IMR-90 (cell line): ENCODE measurements around the gene TUBA1B. TPM values are rescaled to one million over a fixed set of nuclear protein-coding genes. Genes with fewer than 3 reads are reported as not detected.

Experiments used
- ATAC-seq: fragments of 200-7000 bp; cut with Tn5 transposase; 2 replicates; pipeline ENCODE4 v1.9.1; 2020; ENCODE audit warnings: low read depth, mild to moderate bottlenecking, moderate library complexity
- BruUV-seq: library from RNA; stranded (reverse); fragments of 400-500 nt; replicated peaks from 2 replicates; lab custom pipeline; 2021; lab: Mats Ljungman, UMichigan
- CTCF ChIA-PET: fragments of 300-600 bp; formaldehyde crosslinking; extraction: SDS; loops from one replicate; lab custom pipeline; 2021; ENCODE audit warnings: antibody characterized with exemption; lab: Yijun Ruan, JAX
- POLR2A ChIA-PET: fragments of 300-600 bp; sonication (Branson Sonifier 250); formaldehyde crosslinking; loops from one replicate; lab custom pipeline; 2022; ENCODE audit warnings: antibody characterized with exemption; ENCODE audit not compliant: unreplicated experiment; lab: Charles Lee
- DNase-seq: peaks from one replicate; pipeline ENCODE4 v3.0.0; 2013
- H2AFZ ChIP-seq: replicated peaks from 2 replicates; pipeline ENCODE3; 2013; ENCODE audit warnings: low read length, mild to moderate bottlenecking; ENCODE audit not compliant: poor library complexity
- H2AK5ac ChIP-seq: 2 replicates; pipeline ENCODE4 v1.6.1; 2013; ENCODE audit warnings: low read depth, low read length, inconsistent platforms
- H2AK9ac ChIP-seq: replicated peaks from 2 replicates; pipeline ENCODE3; 2013; ENCODE audit warnings: mild to moderate bottlenecking, low read depth, low read length, moderate library complexity; ENCODE audit not compliant: poor library complexity
- H2BK120ac ChIP-seq: 2 replicates; pipeline ENCODE4 v1.6.1; 2013; ENCODE audit warnings: low read depth, low read length, inconsistent platforms
- H2BK15ac ChIP-seq: 3 replicates; pipeline ENCODE4 v1.6.1; 2013; ENCODE audit warnings: low read depth, low read length, inconsistent platforms
- H2BK20ac ChIP-seq: 2 replicates; pipeline ENCODE4 v1.6.1; 2013; ENCODE audit warnings: low read depth, mild to moderate bottlenecking, inconsistent platforms, low read length, moderate library complexity
- H2BK5ac ChIP-seq: 2 replicates; pipeline ENCODE4 v1.6.1; 2013; ENCODE audit warnings: mild to moderate bottlenecking, low read depth, low read length, inconsistent platforms; ENCODE audit not compliant: poor library complexity, severe bottlenecking
- H3K14ac ChIP-seq: replicated peaks from 2 replicates; pipeline ENCODE4 v1.6.1; 2013; ENCODE audit warnings: low read depth, low read length, inconsistent platforms
- H3K18ac ChIP-seq: 2 replicates; pipeline ENCODE4 v1.6.1; 2013; ENCODE audit warnings: low read depth, low read length, control low read depth
- H3K23ac ChIP-seq: 2 replicates; pipeline ENCODE4 v1.6.1; 2013; ENCODE audit warnings: low read depth, low read length, inconsistent platforms
- H3K27ac ChIP-seq: 2 replicates; pipeline ENCODE4 v1.5.1; 2013; ENCODE audit warnings: mild to moderate bottlenecking, control low read depth, low read length; ENCODE audit not compliant: insufficient read depth
- H3K27me3 ChIP-seq: 2 replicates; pipeline ENCODE4 v1.6.1; 2013; ENCODE audit warnings: low read length; ENCODE audit not compliant: control insufficient read depth, insufficient read depth
- H3K36me3 ChIP-seq: 2 replicates; pipeline ENCODE4 v1.6.1; 2013; ENCODE audit warnings: low read length, mixed read lengths; ENCODE audit not compliant: control insufficient read depth, insufficient read depth
- H3K4ac ChIP-seq: 2 replicates; pipeline ENCODE4 v1.6.1; 2013; ENCODE audit warnings: low read depth, low read length, inconsistent platforms
- H3K4me1 ChIP-seq: 2 replicates; pipeline ENCODE4 v1.6.1; 2013; ENCODE audit warnings: low read length, mixed read lengths; ENCODE audit not compliant: control insufficient read depth, insufficient read depth
- H3K4me2 ChIP-seq: 2 replicates; pipeline ENCODE4 v1.6.1; 2013; ENCODE audit warnings: low read depth, mild to moderate bottlenecking, control low read depth, low read length, moderate library complexity
- H3K4me3 ChIP-seq: 2 replicates; pipeline ENCODE4 v1.5.1; 2013; ENCODE audit warnings: low read depth, mild to moderate bottlenecking, control low read depth, low read length, moderate library complexity; ENCODE audit not compliant: insufficient read depth
- H3K56ac ChIP-seq: 2 replicates; pipeline ENCODE4 v1.6.1; 2013; ENCODE audit warnings: low read length, inconsistent platforms; ENCODE audit not compliant: insufficient read depth; ENCODE audit errors: extremely low read depth
- H3K79me1 ChIP-seq, 2 experiments: 2 replicates each; pipeline ENCODE4 v1.6.1; 2013; ENCODE audit warnings: low read length in 2 of 2, inconsistent platforms in 1 of 2, low read depth in 1 of 2
- H3K9ac ChIP-seq: 2 replicates; pipeline ENCODE4 v1.6.1; 2013; ENCODE audit warnings: low read depth, low read length, control low read depth
- H3K9me1 ChIP-seq: 2 replicates; pipeline ENCODE4 v1.6.1; 2013; ENCODE audit warnings: low read length, inconsistent platforms; ENCODE audit not compliant: insufficient read depth
- H3K9me3 ChIP-seq: 2 replicates; pipeline ENCODE4 v1.6.1; 2013; ENCODE audit warnings: low read length; ENCODE audit not compliant: control insufficient read depth, insufficient read depth
- H4K20me1 ChIP-seq: 2 replicates; pipeline ENCODE4 v1.6.1; 2013; ENCODE audit warnings: low read length, inconsistent platforms; ENCODE audit not compliant: insufficient read depth
- H4K5ac ChIP-seq: 2 replicates; pipeline ENCODE4 v1.6.1; 2013; ENCODE audit warnings: mild to moderate bottlenecking, low read depth, low read length, control low read depth
- H4K8ac ChIP-seq, 2 experiments: 2 replicates each; pipeline ENCODE4 v1.6.1; 2013; ENCODE audit warnings: low read depth in 2 of 2, low read length in 2 of 2, control low read depth in 1 of 2, inconsistent platforms in 1 of 2
- H4K91ac ChIP-seq: 2 replicates; pipeline ENCODE4 v1.6.1; 2013; ENCODE audit warnings: low read depth, low read length, inconsistent platforms; ENCODE audit not compliant: insufficient read depth
- BHLHE40 ChIP-seq: fragments of 150-350 bp; IDR thresholded peaks from 2 replicates; pipeline ENCODE4 v1.6.1; 2016; ENCODE audit warnings: mild to moderate bottlenecking, low read depth, low read length
- CEBPB ChIP-seq: IDR thresholded peaks from 2 replicates; pipeline ENCODE4 v1.6.1; 2012; ENCODE audit warnings: low read depth, low read length, improper control_type of control experiment
- CHD1 ChIP-seq: IDR thresholded peaks from 2 replicates; pipeline ENCODE4 v1.6.1; 2012; ENCODE audit warnings: low read depth, low read length, improper control_type of control experiment
- FOS ChIP-seq: fragments of 150-350 bp; IDR thresholded peaks from 2 replicates; pipeline ENCODE4 v1.6.1; 2016; ENCODE audit warnings: low read depth, low read length
- MAZ ChIP-seq: IDR thresholded peaks from 2 replicates; pipeline ENCODE4 v1.6.1; 2012; ENCODE audit warnings: low read depth, mild to moderate bottlenecking, low read length, improper control_type of control experiment, moderate library complexity, borderline replicate concordance
- MXI1 ChIP-seq: IDR thresholded peaks from 2 replicates; pipeline ENCODE4 v1.6.1; 2012; ENCODE audit warnings: low read depth, mild to moderate bottlenecking, low read length, moderate library complexity, borderline replicate concordance
- RAD21 ChIP-seq: IDR thresholded peaks from 2 replicates; pipeline ENCODE4 v1.6.1; 2012; ENCODE audit warnings: low read length, improper control_type of control experiment
- WGBS, 2 experiments: methylation state at CpG; one replicate each; pipeline versions ENCODE4 v1.1.5 to v1.1.7; 2013; ENCODE audit warnings: missing lambda C conversion rate in 2 of 2; ENCODE audit not compliant: insufficient read length in 1 of 2; ENCODE audit errors: extremely low coverage in 2 of 2; 5-methylcytosine and 5-hydroxymethylcytosine counted together
- dilution Hi-C: fragments of 300-500 bp; cut with HindIII; formaldehyde crosslinking; loops from one replicate; pipeline ENCODE4 v1.14.3; 2018; ENCODE audit warnings: low sequenced_read_pairs; ENCODE audit not compliant: unreplicated experiment
- in situ Hi-C: fragments of 300-500 bp; cut with MboI; formaldehyde crosslinking; loops from 3 replicates; pipeline ENCODE4 v1.14.3; 2019; ENCODE audit warnings: low sequenced_read_pairs, inconsistent platforms, mixed read lengths
- intact Hi-C: fragments of 100-400 bp; cut with micrococcal nuclease; formaldehyde crosslinking; loops from 2 replicates; pipeline ENCODE4 v1.10.0; 2022
- polyA plus RNA-seq, 3 experiments: library from polyadenylated mRNA; depleted of rRNA; stranded (reverse); fragments of >200 nt; gene quantifications; 2 replicates each; pipeline ENCODE4 v1.2.3, GENCODE V29; 2012; ENCODE audit warnings: low replicate concordance in 1 of 3
- total RNA-seq: library from RNA; depleted of rRNA; stranded (reverse); fragments of >200 nt; gene quantifications from 2 replicates; pipeline ENCODE4 v1.2.3, GENCODE V29; 2012
- TF ChIP-seq, protein P1 (sequence below): fragments of 150-350 bp; IDR thresholded peaks from 2 replicates; pipeline ENCODE4 v1.6.1; 2016; ENCODE audit warnings: low read depth, mild to moderate bottlenecking, low read length, moderate library complexity, borderline replicate concordance

TUBA1B gene
- total and polyA plus RNA-seq, 2 of the 4 experiments (the other 2 are of a cell fraction) = 4,221 to 5,195 TPM

DNA sequence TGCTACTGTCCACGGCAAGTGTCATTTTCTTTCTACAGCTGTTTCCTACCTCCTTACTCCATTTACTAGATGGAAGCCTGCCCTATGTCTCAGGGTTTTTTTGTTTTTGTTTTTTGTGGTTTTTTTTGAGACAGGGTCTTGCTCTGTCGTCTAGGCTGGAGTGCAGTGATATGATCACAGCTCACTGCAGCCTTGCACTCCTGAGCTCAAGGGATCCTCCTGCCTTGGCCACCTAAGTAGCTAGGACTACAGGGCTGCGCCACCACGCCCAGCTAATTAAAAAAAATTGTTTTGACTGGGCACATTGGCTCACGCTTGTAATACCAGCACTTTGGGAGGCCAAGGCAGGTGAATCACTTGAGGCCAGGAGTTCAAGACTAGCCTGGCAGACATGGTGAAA is 43.0 kb upstream of the TUBA1B start:
- POLR2A ChIA-PET = interaction anchor here (0.6 kb wide), 1 partner anchor 9 kb away, joined by 3 read pairs; no protein-coding TSS in a partner anchor

More for the DNA sequence above, 43.0 kb upstream of the TUBA1B start:
- Histone ChIP-seq H3K4me2 (no peak overlapping the region), H2AFZ (no peak overlapping the region), H3K14ac (no peak overlapping the region), H3K56ac (no peak overlapping the region), H3K18ac (no peak overlapping the region), H2BK5ac (no peak overlapping the region), H3K23ac (no peak overlapping the region), H3K27ac (no peak overlapping the region), H4K91ac (no peak overlapping the region), H2BK120ac (no peak overlapping the region), H2BK20ac (no peak overlapping the region), H2BK15ac (no peak overlapping the region), H2AK9ac (no peak overlapping the region), H3K79me1 (no peaks in the 10 kb centered on the region), H3K4me1 (no peaks in the 10 kb centered on the region), H4K8ac (no peak overlapping the region), H4K5ac (no peak overlapping the region), H3K4me3 (no peak overlapping the region), H3K4ac (no peak overlapping the region), H3K9me1 (0 out of 2 replicates have a peak, but pooled peaks cover 3% of the 10 kb centered on the region), H3K27me3 (no peaks in the 10 kb centered on the region), H3K9ac (no peak overlapping the region), H2AK5ac (no peak overlapping the region), H3K9me3 (no peaks in the 10 kb centered on the region), H4K20me1 (no peaks in the 10 kb centered on the region), H3K36me3 (no peaks in the 10 kb centered on the region)
- DNase-seq = no peak
- 81% methylated on average over 3 of the region's 5 CpGs; no CpG with 5 or more reads in 1 of the 2 experiments for WGBS, 2 experiments
- no TSS peak for BruUV-seq
- ATAC-seq = no peak
- dilution Hi-C loops = no loop called here
- CTCF ChIA-PET = interaction anchor here (0.7 kb wide), 1 partner anchor 42 kb away, joined by 3 read pairs; no protein-coding TSS in a partner anchor
- in situ Hi-C loops = no loop called here
- TF ChIP-seq RAD21 (no peak), MXI1 (no peak), CEBPB (no peak), CHD1 (no peak), FOS (no peak), BHLHE40 (no peak), MAZ (no peak)
- TF ChIP-seq, protein P1, sequence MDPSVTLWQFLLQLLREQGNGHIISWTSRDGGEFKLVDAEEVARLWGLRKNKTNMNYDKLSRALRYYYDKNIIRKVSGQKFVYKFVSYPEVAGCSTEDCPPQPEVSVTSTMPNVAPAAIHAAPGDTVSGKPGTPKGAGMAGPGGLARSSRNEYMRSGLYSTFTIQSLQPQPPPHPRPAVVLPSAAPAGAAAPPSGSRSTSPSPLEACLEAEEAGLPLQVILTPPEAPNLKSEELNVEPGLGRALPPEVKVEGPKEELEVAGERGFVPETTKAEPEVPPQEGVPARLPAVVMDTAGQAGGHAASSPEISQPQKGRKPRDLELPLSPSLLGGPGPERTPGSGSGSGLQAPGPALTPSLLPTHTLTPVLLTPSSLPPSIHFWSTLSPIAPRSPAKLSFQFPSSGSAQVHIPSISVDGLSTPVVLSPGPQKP = no peak
- intact Hi-C loops = no loop called here
